Transverse colon (tissue), 3 donors: ENCODE measurements around the gene DOCK3.

Experiments
- CTCF ChIP-seq, 5 experiments: fragments of 200-600 bp in 3 of 5; fragments of 450-650 bp in 2 of 5; sonication (generic) in 3 of 5; IDR thresholded peaks; 1 replicate in 2 of 5; 2 replicates in 3 of 5; pipeline ENCODE4 v1.5.1; 2016 to 2017; ENCODE audit warnings: antibody characterized with exemption in 5 of 5, inconsistent platforms in 3 of 5, mild to moderate bottlenecking in 2 of 5, moderate library complexity in 1 of 5
- POLR2A ChIP-seq: fragments of 450-650 bp; IDR thresholded peaks from one replicate; pipeline ENCODE4 v1.6.1; 2016; ENCODE audit warnings: antibody characterized with exemption, mild to moderate bottlenecking, moderate library complexity

- no peak for TF ChIP-seq CTCF (IDR thresholded peaks at IDR 0.05)
- no peak for TF ChIP-seq POLR2A
Observed at GRCh38 chr3:51379301-51379700, 704.6 kb downstream of the DOCK3 start.
